K562 (cell line): ENCODE measurements around the gene C1orf74. TPM values are rescaled to one million over a fixed set of nuclear protein-coding genes. Genes with fewer than 3 reads are reported as not detected.
A peak's percentile ranks its signal among the peaks of the same experiment; 100 is the strongest.

Experiments used
- CBX2 ChIP-seq: fragments of 200-600 bp; sonication (generic); IDR thresholded peaks from one replicate; pipeline ENCODE4 v1.6.1; 2012; ENCODE audit warnings: mild to moderate bottlenecking, low read length, inconsistent platforms; ENCODE audit not compliant: insufficient read depth, poor library complexity, severe bottlenecking
- CTCF ChIP-seq, 3 experiments: IDR thresholded peaks in 2 of 3; conservative IDR thresholded peaks in 1 of 3; 2 replicates each; pipeline ENCODE4 v1.5.1; 2011 to 2012; ENCODE audit warnings: low read length in 3 of 3, mild to moderate bottlenecking in 3 of 3, control low read depth in 2 of 3, improper control_type of control experiment in 1 of 3, inconsistent platforms in 1 of 3, low read depth in 1 of 3, mixed read lengths in 1 of 3, moderate library complexity in 1 of 3; ENCODE audit not compliant: insufficient read depth in 2 of 3
- E2F6 ChIP-seq, 2 experiments: IDR thresholded peaks; 2 replicates each; pipeline ENCODE4 v1.6.1; 2011; ENCODE audit warnings: borderline replicate concordance in 1 of 2, control low read depth in 1 of 2, low read depth in 1 of 2, low read length in 1 of 2, mild to moderate bottlenecking in 1 of 2, mixed read lengths in 1 of 2, moderate library complexity in 1 of 2; ENCODE audit not compliant: insufficient read depth in 1 of 2, insufficient read length in 1 of 2, poor library complexity in 1 of 2, severe bottlenecking in 1 of 2; ENCODE audit errors: extremely low read depth in 1 of 2
- FOXO4 ChIP-seq: fragments of 450-650 bp; formaldehyde crosslinking; IDR thresholded peaks from 2 replicates; pipeline ENCODE4 v1.4.0; 2020; ENCODE audit warnings: mild to moderate bottlenecking, moderate library complexity
- GTF2A2 ChIP-seq: IDR thresholded peaks from 2 replicates; pipeline ENCODE4 v1.6.1; 2016; ENCODE audit warnings: mild to moderate bottlenecking, missing genetic modification characterization, missing compliant biosample characterization
- HNRNPL ChIP-seq: fragments of 200-400 bp; formaldehyde crosslinking; IDR thresholded peaks from 2 replicates; pipeline ENCODE4 v1.6.1; 2017; ENCODE audit warnings: low read depth, mild to moderate bottlenecking, low read length
- HNRNPLL ChIP-seq: fragments of 200-400 bp; formaldehyde crosslinking; IDR thresholded peaks from 2 replicates; pipeline ENCODE4 v1.6.1; 2017; ENCODE audit warnings: low read length, low read depth, mild to moderate bottlenecking; ENCODE audit not compliant: poor library complexity, severe bottlenecking
- HNRNPUL1 ChIP-seq: fragments of 200-400 bp; formaldehyde crosslinking; IDR thresholded peaks from 2 replicates; pipeline ENCODE4 v1.6.1; 2017; ENCODE audit warnings: low read length
- L3MBTL2 ChIP-seq: fragments of 450-650 bp; IDR thresholded peaks from 2 replicates; pipeline ENCODE4 v1.6.1; 2016; ENCODE audit warnings: mild to moderate bottlenecking, moderate library complexity
- NRF1 ChIP-seq, 2 experiments: fragments of 450-650 bp; IDR thresholded peaks in 1 of 2; conservative IDR thresholded peaks in 1 of 2; 2 replicates each; pipeline ENCODE4 v1.6.1; 2014; ENCODE audit warnings: mild to moderate bottlenecking in 2 of 2
- PHB2 ChIP-seq: fragments of 450-650 bp; IDR thresholded peaks from 2 replicates; pipeline ENCODE4 v1.6.1; 2017; ENCODE audit warnings: low read depth
- PTTG1 ChIP-seq: fragments of 450-650 bp; IDR thresholded peaks from 2 replicates; pipeline ENCODE4 v1.6.1; 2016; ENCODE audit warnings: low read depth, mild to moderate bottlenecking, missing genetic modification characterization, missing compliant biosample characterization
- RAD51 ChIP-seq: fragments of 450-650 bp; IDR thresholded peaks from 2 replicates; pipeline ENCODE4 v1.7.1; 2016; ENCODE audit warnings: low read depth, mild to moderate bottlenecking, borderline replicate concordance
- RUNX1 ChIP-seq: sonication (generic); IDR thresholded peaks from 2 replicates; pipeline ENCODE4 v1.6.1; 2016; ENCODE audit warnings: antibody characterized with exemption, low read depth
- SIN3B ChIP-seq: fragments of 450-650 bp; IDR thresholded peaks from 2 replicates; pipeline ENCODE4 v1.6.1; 2017; ENCODE audit warnings: low read depth, mild to moderate bottlenecking, moderate library complexity
- SNRNP70 ChIP-seq: fragments of 200-400 bp; formaldehyde crosslinking; optimal IDR thresholded peaks from 2 replicates; pipeline ENCODE3; 2017; ENCODE audit warnings: low read depth, low read length
- SPI1 ChIP-seq: IDR thresholded peaks from 2 replicates; pipeline ENCODE4 v1.6.1; 2011; ENCODE audit warnings: low read depth, low read length, control low read depth, borderline replicate concordance
- TAL1 ChIP-seq: fragments of 450-650 bp; IDR thresholded peaks from 2 replicates; pipeline ENCODE4 v1.6.1; 2016; ENCODE audit warnings: mild to moderate bottlenecking
- ZNF133 ChIP-seq: fragments of 250-450 bp; sonication (Bioruptor Pico); IDR thresholded peaks from 2 replicates; pipeline ENCODE4 v1.4.0; 2020; ENCODE audit warnings: mild to moderate bottlenecking
- ZNF253 ChIP-seq: fragments of 250-450 bp; sonication (Bioruptor Pico); conservative IDR thresholded peaks from 2 replicates; pipeline ENCODE4 v1.6.1; 2021; ENCODE audit warnings: mild to moderate bottlenecking
- ZNF263 ChIP-seq: sonication (generic); formaldehyde crosslinking; IDR thresholded peaks from 2 replicates; pipeline ENCODE4 v1.8.0; 2022; ENCODE audit warnings: mild to moderate bottlenecking, missing genetic modification reagents, borderline replicate concordance
- ZNF282 ChIP-seq: sonication (generic); formaldehyde crosslinking; IDR thresholded peaks from 2 replicates; pipeline ENCODE4 v1.8.1; 2023; ENCODE audit warnings: missing genetic modification reagents
- ZNF384 ChIP-seq: IDR thresholded peaks from 2 replicates; pipeline ENCODE4 v1.6.1; 2012; ENCODE audit warnings: low read depth, low read length, improper control_type of control experiment
- ZNF408 ChIP-seq: fragments of 250-450 bp; sonication (Bioruptor Pico); IDR thresholded peaks from 2 replicates; pipeline ENCODE4 v1.4.0; 2020; ENCODE audit warnings: low read depth, mild to moderate bottlenecking, moderate library complexity
- ZNF444 ChIP-seq: fragments of 250-450 bp; sonication (Bioruptor Pico); IDR thresholded peaks from 2 replicates; pipeline ENCODE4 v1.4.0; 2020; ENCODE audit warnings: mild to moderate bottlenecking, moderate library complexity
- ZNF589 ChIP-seq: fragments of 200-800 bp; sonication (Bioruptor generic); IDR thresholded peaks from 2 replicates; pipeline ENCODE4 v1.6.1; 2016; ENCODE audit warnings: low read depth, missing genetic modification characterization, missing compliant biosample characterization
- ZNF79 ChIP-seq: fragments of 250-450 bp; sonication (Bioruptor Pico); IDR thresholded peaks from 2 replicates; pipeline ENCODE4 v1.4.0; 2020; ENCODE audit warnings: low read depth, mild to moderate bottlenecking, moderate library complexity
- polyA plus RNA-seq, 8 experiments: library from polyadenylated mRNA; depleted of rRNA in 4 of 8; stranded (reverse) in 5 of 8; unstranded in 3 of 8; fragments of >200 nt; fragmentation: Nextera tagmentation in 2 of 8; fragmentation: Illumina TruSeq in 1 of 8; extraction: Ambion mirVana in 2 of 8; extraction: Trizol in 1 of 8; gene quantifications; 2 replicates each; pipeline versions ENCODE4 v1.2.1 to v1.2.3, GENCODE V29; 2011 to 2014; ENCODE audit warnings: inconsistent platforms in 1 of 8, missing spikeins in 1 of 8
- total RNA-seq, 7 experiments: library from RNA; depleted of rRNA in 6 of 7; stranded (reverse); fragments of >200 nt in 6 of 7; fragmentation: Illumina TruSeq in 2 of 7; extraction: Trizol in 2 of 7; gene quantifications; 2 replicates each; pipeline versions ENCODE4 v1.2.1 to v1.2.3, GENCODE V29; 2011 to 2021; ENCODE audit warnings: low replicate concordance in 1 of 7

The C1orf74 gene
- total and polyA plus RNA-seq, 9 of the 15 experiments (the other 6 are each of a cell fraction or from before 2014, with no cell fraction given): 4.0 to 7.6 (median 5.7) TPM

DNA sequence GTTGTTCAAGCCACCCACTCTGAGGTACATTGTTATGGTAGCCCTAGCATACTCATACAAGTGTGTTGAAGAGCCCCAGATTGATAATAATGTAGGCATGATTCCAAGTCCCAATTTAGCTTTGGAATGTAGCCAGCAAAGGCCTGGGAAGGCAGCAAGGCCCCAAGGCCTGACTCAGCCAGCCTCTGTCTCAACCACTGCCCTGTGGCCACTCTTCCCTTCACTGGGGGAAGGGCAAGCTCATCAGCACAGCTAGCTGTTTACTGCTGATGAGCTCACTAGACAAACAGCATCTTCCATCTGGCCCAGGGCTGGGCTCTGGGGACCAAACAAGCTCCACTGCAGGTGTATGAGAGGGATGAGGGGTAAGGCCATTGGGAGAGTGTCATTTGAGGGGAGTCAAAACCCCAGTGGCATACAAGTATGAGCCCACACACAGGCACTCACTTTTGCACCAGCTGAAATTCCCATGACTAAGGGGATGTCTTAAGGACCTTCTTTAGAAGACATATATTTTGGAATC is 23.8 kb upstream of the C1orf74 start (continued):
- TF ChIP-seq ZNF408 (CRISPR knock-in tag) (no peak), E2F6 (IDR thresholded peaks at IDR 0.05; ENCODE audit: borderline replicate concordance in 1 of 2, extremely low read depth in 1 of 2, insufficient read depth in 1 of 2, insufficient read length in 1 of 2, low read depth in 1 of 2, low read length in 1 of 2, poor library complexity in 1 of 2, severe bottlenecking in 1 of 2) (no peak), HNRNPUL1 (no peak), NRF1 (conservative IDR thresholded peaks at IDR 0.05 in 1 of 2, IDR thresholded peaks at IDR 0.05 in 1 of 2) (no peak), HNRNPL (no peak), ZNF444 (CRISPR knock-in tag) (no peak), FOXO4 (CRISPR knock-in tag) (no peak), CTCF (IDR thresholded peaks at IDR 0.05 in 2 of 3, conservative IDR thresholded peaks at IDR 0.05 in 1 of 3; ENCODE audit: insufficient read depth in 2 of 3, low read depth in 1 of 3, low read length in 3 of 3) (no peak), TAL1 (no peak), L3MBTL2 (peak; percentile 15; the same call in 1 of the 2 replicates), SPI1 (no peak), GTF2A2 (tag) (no peak), SIN3B (no peak), ZNF282 (CRISPR knock-in tag) (no peak), CBX2 (no peak), PTTG1 (tag) (no peak), ZNF589 (no peak), RAD51 (no peak), RUNX1 (no peak), SNRNP70 (no peak), ZNF79 (CRISPR knock-in tag) (0 out of 2 replicates have a peak, but pooled peaks have one; percentile 61), PHB2 (no peak), ZNF253 (CRISPR knock-in tag) (no peak), ZNF133 (CRISPR knock-in tag) (no peak), ZNF263 (CRISPR knock-in tag) (no peak), ZNF384 (0 out of 2 replicates have a peak, but pooled peaks have one; percentile 24), HNRNPLL (no peak)
